ENCODE results near the gene FHIT.

- TF ChIP-seq CHD2 (IDR thresholded peaks at IDR 0.05; ENCODE audit: low read length, partially characterized antibody) (no peak), JUND (IDR thresholded peaks at IDR 0.05) (no peak), GABPA (IDR thresholded peaks at IDR 0.05; ENCODE audit: low read depth) (no peak)
- TF ChIP-seq, protein P1, sequence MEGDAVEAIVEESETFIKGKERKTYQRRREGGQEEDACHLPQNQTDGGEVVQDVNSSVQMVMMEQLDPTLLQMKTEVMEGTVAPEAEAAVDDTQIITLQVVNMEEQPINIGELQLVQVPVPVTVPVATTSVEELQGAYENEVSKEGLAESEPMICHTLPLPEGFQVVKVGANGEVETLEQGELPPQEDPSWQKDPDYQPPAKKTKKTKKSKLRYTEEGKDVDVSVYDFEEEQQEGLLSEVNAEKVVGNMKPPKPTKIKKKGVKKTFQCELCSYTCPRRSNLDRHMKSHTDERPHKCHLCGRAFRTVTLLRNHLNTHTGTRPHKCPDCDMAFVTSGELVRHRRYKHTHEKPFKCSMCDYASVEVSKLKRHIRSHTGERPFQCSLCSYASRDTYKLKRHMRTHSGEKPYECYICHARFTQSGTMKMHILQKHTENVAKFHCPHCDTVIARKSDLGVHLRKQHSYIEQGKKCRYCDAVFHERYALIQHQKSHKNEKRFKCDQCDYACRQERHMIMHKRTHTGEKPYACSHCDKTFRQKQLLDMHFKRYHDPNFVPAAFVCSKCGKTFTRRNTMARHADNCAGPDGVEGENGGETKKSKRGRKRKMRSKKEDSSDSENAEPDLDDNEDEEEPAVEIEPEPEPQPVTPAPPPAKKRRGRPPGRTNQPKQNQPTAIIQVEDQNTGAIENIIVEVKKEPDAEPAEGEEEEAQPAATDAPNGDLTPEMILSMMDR (IDR thresholded peaks at IDR 0.05) = no peak
These were observed 1325.3 kb downstream of the FHIT start for GRCh38 chr3:59925946-59926345.
